DMS79 (cell line): ENCODE data around the gene HGS.

ENCODE experiments used
- DNase-seq: peaks from one replicate; lab custom pipeline; 2025; lab: John Stamatoyannopoulos, UW

The HGS gene

GRCh38 chr17:81684442-81684911 lies 666 bp downstream of the HGS start:
- DNase-seq = no peak

- no peak for DNase-seq
These were observed 1.3 kb downstream of the HGS start for GRCh38 chr17:81685108-81685507.

GRCh38 chr17:81686614-81687013 lies 2.8 kb downstream of the HGS start:
- no peak for DNase-seq

GRCh38 chr17:81687770-81688541 lies 4.1 kb downstream of the HGS start:
- DNase-seq = no peak

- DNase-seq = no peak
These were observed 4.8 kb downstream of the HGS start for GRCh38 chr17:81688616-81689015.

- DNase-seq = no peak
These were observed 6.3 kb downstream of the HGS start for GRCh38 chr17:81690066-81690465.

- DNase-seq = no peak
These were observed 6.7 kb downstream of the HGS start for GRCh38 chr17:81690549-81690948.

GRCh38 chr17:81691196-81691595 lies 7.4 kb downstream of the HGS start:
- DNase-seq = no peak

- no peak for DNase-seq
These were observed 7.8 kb downstream of the HGS start for GRCh38 chr17:81691608-81692007.

GRCh38 chr17:81693509-81694210 lies 9.8 kb downstream of the HGS start:
- DNase-seq = no peak

GRCh38 chr17:81694810-81695209 lies 11.0 kb downstream of the HGS start:
- no peak for DNase-seq

- DNase-seq = no peak
These were observed 11.4 kb downstream of the HGS start for GRCh38 chr17:81695211-81695610.

GRCh38 chr17:81695801-81696200 lies 12.0 kb downstream of the HGS start:
- no peak for DNase-seq

- DNase-seq = no peak
These were observed 12.6 kb downstream of the HGS start for GRCh38 chr17:81696218-81696941.

GRCh38 chr17:81697261-81698044 lies 13.6 kb downstream of the HGS start:
- DNase-seq = no peak

- no peak for DNase-seq
These were observed 16.8 kb downstream of the HGS start for GRCh38 chr17:81700353-81701287.

GRCh38 chr17:81701288-81702071 lies 17.7 kb downstream of the HGS start:
- DNase-seq = no peak

GRCh38 chr17:81702934-81703746 lies 19.3 kb downstream of the HGS start, which contains the start of gene MRPL12:
Gene MRPL12, plus strand, starts transcription at chr17:81703367. Its CDS starts 135 bp downstream, at chr17:81703502.
- DNase-seq = peak; percentile 63
